IMR-90 (cell line): ENCODE measurements around the gene ZFPM1. TPM values are rescaled to one million over a fixed set of nuclear protein-coding genes. Genes with fewer than 3 reads are reported as not detected.

ENCODE experiments used
- ATAC-seq: fragments of 200-7000 bp; cut with Tn5 transposase; 2 replicates; pipeline ENCODE4 v1.9.1; 2020; ENCODE audit warnings: low read depth, mild to moderate bottlenecking, moderate library complexity
- BruUV-seq: library from RNA; stranded (reverse); fragments of 400-500 nt; replicated peaks from 2 replicates; lab custom pipeline; 2021; lab: Mats Ljungman, UMichigan
- CTCF ChIA-PET: fragments of 300-600 bp; formaldehyde crosslinking; extraction: SDS; loops from one replicate; lab custom pipeline; 2021; ENCODE audit warnings: antibody characterized with exemption; lab: Yijun Ruan, JAX
- POLR2A ChIA-PET: fragments of 300-600 bp; sonication (Branson Sonifier 250); formaldehyde crosslinking; loops from one replicate; lab custom pipeline; 2022; ENCODE audit warnings: antibody characterized with exemption; ENCODE audit not compliant: unreplicated experiment; lab: Charles Lee
- DNase-seq: peaks from one replicate; pipeline ENCODE4 v3.0.0; 2013
- H2AFZ ChIP-seq: replicated peaks from 2 replicates; pipeline ENCODE3; 2013; ENCODE audit warnings: low read length, mild to moderate bottlenecking; ENCODE audit not compliant: poor library complexity
- H2AK5ac ChIP-seq: 2 replicates; pipeline ENCODE4 v1.6.1; 2013; ENCODE audit warnings: low read depth, low read length, inconsistent platforms
- H2AK9ac ChIP-seq: replicated peaks from 2 replicates; pipeline ENCODE3; 2013; ENCODE audit warnings: mild to moderate bottlenecking, low read depth, low read length, moderate library complexity; ENCODE audit not compliant: poor library complexity
- H2BK120ac ChIP-seq: 2 replicates; pipeline ENCODE4 v1.6.1; 2013; ENCODE audit warnings: low read depth, low read length, inconsistent platforms
- H2BK15ac ChIP-seq: 3 replicates; pipeline ENCODE4 v1.6.1; 2013; ENCODE audit warnings: low read depth, low read length, inconsistent platforms
- H2BK20ac ChIP-seq: 2 replicates; pipeline ENCODE4 v1.6.1; 2013; ENCODE audit warnings: low read depth, mild to moderate bottlenecking, inconsistent platforms, low read length, moderate library complexity
- H2BK5ac ChIP-seq: 2 replicates; pipeline ENCODE4 v1.6.1; 2013; ENCODE audit warnings: mild to moderate bottlenecking, low read depth, low read length, inconsistent platforms; ENCODE audit not compliant: poor library complexity, severe bottlenecking
- H3K14ac ChIP-seq: replicated peaks from 2 replicates; pipeline ENCODE4 v1.6.1; 2013; ENCODE audit warnings: low read depth, low read length, inconsistent platforms
- H3K18ac ChIP-seq: 2 replicates; pipeline ENCODE4 v1.6.1; 2013; ENCODE audit warnings: low read depth, low read length, control low read depth
- H3K23ac ChIP-seq: 2 replicates; pipeline ENCODE4 v1.6.1; 2013; ENCODE audit warnings: low read depth, low read length, inconsistent platforms
- H3K27ac ChIP-seq: 2 replicates; pipeline ENCODE4 v1.5.1; 2013; ENCODE audit warnings: mild to moderate bottlenecking, control low read depth, low read length; ENCODE audit not compliant: insufficient read depth
- H3K27me3 ChIP-seq: 2 replicates; pipeline ENCODE4 v1.6.1; 2013; ENCODE audit warnings: low read length; ENCODE audit not compliant: control insufficient read depth, insufficient read depth
- H3K36me3 ChIP-seq: 2 replicates; pipeline ENCODE4 v1.6.1; 2013; ENCODE audit warnings: low read length, mixed read lengths; ENCODE audit not compliant: control insufficient read depth, insufficient read depth
- H3K4ac ChIP-seq: 2 replicates; pipeline ENCODE4 v1.6.1; 2013; ENCODE audit warnings: low read depth, low read length, inconsistent platforms
- H3K4me1 ChIP-seq: 2 replicates; pipeline ENCODE4 v1.6.1; 2013; ENCODE audit warnings: low read length, mixed read lengths; ENCODE audit not compliant: control insufficient read depth, insufficient read depth
- H3K4me2 ChIP-seq: 2 replicates; pipeline ENCODE4 v1.6.1; 2013; ENCODE audit warnings: low read depth, mild to moderate bottlenecking, control low read depth, low read length, moderate library complexity
- H3K4me3 ChIP-seq: 2 replicates; pipeline ENCODE4 v1.5.1; 2013; ENCODE audit warnings: low read depth, mild to moderate bottlenecking, control low read depth, low read length, moderate library complexity; ENCODE audit not compliant: insufficient read depth
- H3K56ac ChIP-seq: 2 replicates; pipeline ENCODE4 v1.6.1; 2013; ENCODE audit warnings: low read length, inconsistent platforms; ENCODE audit not compliant: insufficient read depth; ENCODE audit errors: extremely low read depth
- H3K79me1 ChIP-seq, 2 experiments: 2 replicates each; pipeline ENCODE4 v1.6.1; 2013; ENCODE audit warnings: low read length in 2 of 2, inconsistent platforms in 1 of 2, low read depth in 1 of 2
- H3K9ac ChIP-seq: 2 replicates; pipeline ENCODE4 v1.6.1; 2013; ENCODE audit warnings: low read depth, low read length, control low read depth
- H3K9me1 ChIP-seq: 2 replicates; pipeline ENCODE4 v1.6.1; 2013; ENCODE audit warnings: low read length, inconsistent platforms; ENCODE audit not compliant: insufficient read depth
- H3K9me3 ChIP-seq: 2 replicates; pipeline ENCODE4 v1.6.1; 2013; ENCODE audit warnings: low read length; ENCODE audit not compliant: control insufficient read depth, insufficient read depth
- H4K20me1 ChIP-seq: 2 replicates; pipeline ENCODE4 v1.6.1; 2013; ENCODE audit warnings: low read length, inconsistent platforms; ENCODE audit not compliant: insufficient read depth
- H4K5ac ChIP-seq: 2 replicates; pipeline ENCODE4 v1.6.1; 2013; ENCODE audit warnings: mild to moderate bottlenecking, low read depth, low read length, control low read depth
- H4K8ac ChIP-seq, 2 experiments: 2 replicates each; pipeline ENCODE4 v1.6.1; 2013; ENCODE audit warnings: low read depth in 2 of 2, low read length in 2 of 2, control low read depth in 1 of 2, inconsistent platforms in 1 of 2
- H4K91ac ChIP-seq: 2 replicates; pipeline ENCODE4 v1.6.1; 2013; ENCODE audit warnings: low read depth, low read length, inconsistent platforms; ENCODE audit not compliant: insufficient read depth
- BHLHE40 ChIP-seq: fragments of 150-350 bp; IDR thresholded peaks from 2 replicates; pipeline ENCODE4 v1.6.1; 2016; ENCODE audit warnings: mild to moderate bottlenecking, low read depth, low read length
- CEBPB ChIP-seq: IDR thresholded peaks from 2 replicates; pipeline ENCODE4 v1.6.1; 2012; ENCODE audit warnings: low read depth, low read length, improper control_type of control experiment
- CHD1 ChIP-seq: IDR thresholded peaks from 2 replicates; pipeline ENCODE4 v1.6.1; 2012; ENCODE audit warnings: low read depth, low read length, improper control_type of control experiment
- CTCF ChIP-seq: conservative IDR thresholded peaks from 2 replicates; pipeline ENCODE4 v1.5.1; 2012; ENCODE audit warnings: mild to moderate bottlenecking, low read depth, low read length, improper control_type of control experiment
- ELK1 ChIP-seq: fragments of 150-350 bp; IDR thresholded peaks from 2 replicates; pipeline ENCODE4 v1.6.1; 2016; ENCODE audit warnings: low read depth, mild to moderate bottlenecking, low read length, moderate library complexity, borderline replicate concordance
- MAFK ChIP-seq: IDR thresholded peaks from 2 replicates; pipeline ENCODE4 v1.6.1; 2012; ENCODE audit warnings: low read depth, low read length, improper control_type of control experiment
- MAZ ChIP-seq: IDR thresholded peaks from 2 replicates; pipeline ENCODE4 v1.6.1; 2012; ENCODE audit warnings: low read depth, mild to moderate bottlenecking, low read length, improper control_type of control experiment, moderate library complexity, borderline replicate concordance
- MXI1 ChIP-seq: IDR thresholded peaks from 2 replicates; pipeline ENCODE4 v1.6.1; 2012; ENCODE audit warnings: low read depth, mild to moderate bottlenecking, low read length, moderate library complexity, borderline replicate concordance
- NFE2L2 ChIP-seq: fragments of 150-350 bp; IDR thresholded peaks from 2 replicates; pipeline ENCODE4 v1.6.1; 2016; ENCODE audit warnings: low read depth, mild to moderate bottlenecking, low read length
- POLR2A ChIP-seq: IDR thresholded peaks from 2 replicates; pipeline ENCODE4 v1.6.1; 2012; ENCODE audit warnings: mild to moderate bottlenecking, low read depth, low read length
- RAD21 ChIP-seq: IDR thresholded peaks from 2 replicates; pipeline ENCODE4 v1.6.1; 2012; ENCODE audit warnings: low read length, improper control_type of control experiment
- RCOR1 ChIP-seq: IDR thresholded peaks from 2 replicates; pipeline ENCODE4 v1.6.1; 2012; ENCODE audit warnings: mild to moderate bottlenecking, low read length, improper control_type of control experiment; ENCODE audit not compliant: insufficient replicate concordance
- RFX5 ChIP-seq: IDR thresholded peaks from 2 replicates; pipeline ENCODE4 v1.8.0; 2012; ENCODE audit warnings: low read depth, mild to moderate bottlenecking, low read length, moderate library complexity
- SMC3 ChIP-seq: fragments of 150-350 bp; IDR thresholded peaks from 2 replicates; pipeline ENCODE4 v1.6.1; 2016; ENCODE audit warnings: low read depth, mild to moderate bottlenecking, antibody characterized with exemption, low read length, moderate library complexity
- USF2 ChIP-seq: fragments of 150-350 bp; IDR thresholded peaks from 2 replicates; pipeline ENCODE4 v1.6.1; 2017; ENCODE audit warnings: mild to moderate bottlenecking, antibody characterized with exemption, low read length, low read depth
- WGBS, 2 experiments: methylation state at CpG; one replicate each; pipeline versions ENCODE4 v1.1.5 to v1.1.7; 2013; ENCODE audit warnings: missing lambda C conversion rate in 2 of 2; ENCODE audit not compliant: insufficient read length in 1 of 2; ENCODE audit errors: extremely low coverage in 2 of 2; 5-methylcytosine and 5-hydroxymethylcytosine counted together
- dilution Hi-C: fragments of 300-500 bp; cut with HindIII; formaldehyde crosslinking; loops from one replicate; pipeline ENCODE4 v1.14.3; 2018; ENCODE audit warnings: low sequenced_read_pairs; ENCODE audit not compliant: unreplicated experiment
- in situ Hi-C: fragments of 300-500 bp; cut with MboI; formaldehyde crosslinking; loops from 3 replicates; pipeline ENCODE4 v1.14.3; 2019; ENCODE audit warnings: low sequenced_read_pairs, inconsistent platforms, mixed read lengths
- intact Hi-C: fragments of 100-400 bp; cut with micrococcal nuclease; formaldehyde crosslinking; loops from 2 replicates; pipeline ENCODE4 v1.10.0; 2022
- polyA plus RNA-seq, 3 experiments: library from polyadenylated mRNA; depleted of rRNA; stranded (reverse); fragments of >200 nt; gene quantifications; 2 replicates each; pipeline ENCODE4 v1.2.3, GENCODE V29; 2012; ENCODE audit warnings: low replicate concordance in 1 of 3
- total RNA-seq: library from RNA; depleted of rRNA; stranded (reverse); fragments of >200 nt; gene quantifications from 2 replicates; pipeline ENCODE4 v1.2.3, GENCODE V29; 2012

The ZFPM1 gene
- total and polyA plus RNA-seq, 2 of the 4 experiments (the other 2 are of a cell fraction), result 0.36 to 1.1 TPM

- no peak overlapping the region for H2BK5ac ChIP-seq
- no peak overlapping the region for H2BK20ac ChIP-seq
- no TSS peak for BruUV-seq
- H2BK15ac ChIP-seq, result no peak overlapping the region
- no peak overlapping the region for H4K91ac ChIP-seq
- in situ Hi-C loops (no loop called here), intact Hi-C loops (no loop called here), dilution Hi-C loops (no loop called here)
- no peak overlapping the region for H2AK5ac ChIP-seq
- H2AFZ ChIP-seq, result peak overlapping the region; percentile 15
- no peak overlapping the region for H3K27ac ChIP-seq
- no peak overlapping the region for H3K4me3 ChIP-seq
- no peak for ATAC-seq
- H4K8ac ChIP-seq, result no peak overlapping the region
- H3K36me3 ChIP-seq, result peaks cover 58% of the 10 kb centered on the region
- peaks cover 26 to 94% of the 10 kb centered on the region in 2 experiments for H3K79me1 ChIP-seq
- no peak overlapping the region for H3K14ac ChIP-seq
- H4K5ac ChIP-seq, result no peak overlapping the region
- peaks cover 26% of the 10 kb centered on the region for H3K9me1 ChIP-seq
- no peaks in the 10 kb centered on the region for H3K9me3 ChIP-seq
- POLR2A ChIA-PET, result no interaction called here
- no peak overlapping the region for H3K4me2 ChIP-seq
- H3K27me3 ChIP-seq, result no peaks in the 10 kb centered on the region
- H2AK9ac ChIP-seq, result peak overlapping the region; percentile 31
- CTCF ChIA-PET, result no interaction called here
- H3K23ac ChIP-seq, result no peak overlapping the region
- WGBS, 2 experiments, result 96% methylated on average over 4 of the region's 12 CpGs; no CpG with 5 or more reads in 1 of the 2 experiments
- DNase-seq, result no peak
- no peak overlapping the region for H3K56ac ChIP-seq
- TF ChIP-seq CHD1, result no peak
- TF ChIP-seq POLR2A, result no peak
- TF ChIP-seq MAFK, result no peak
- TF ChIP-seq RCOR1, result no peak
- TF ChIP-seq SMC3, result no peak
- TF ChIP-seq RAD21, result no peak
- no peak for TF ChIP-seq CTCF
- no peak for TF ChIP-seq CEBPB
- no peak for TF ChIP-seq NFE2L2
- no peak for TF ChIP-seq RFX5
- no peak for TF ChIP-seq MAZ
- no peak for TF ChIP-seq MXI1
- TF ChIP-seq BHLHE40, result no peak
- TF ChIP-seq USF2, result no peak
- TF ChIP-seq ELK1, result no peak
- 0 out of 2 replicates have a peak overlapping the region, but pooled peaks have one; percentile 5 for H3K4ac ChIP-seq
- H4K20me1 ChIP-seq, result peaks cover 99% of the 10 kb centered on the region
- H2BK120ac ChIP-seq, result no peak overlapping the region
- no peaks in the 10 kb centered on the region; the same call in none of the 2 replicates for H3K4me1 ChIP-seq
- no peak overlapping the region for H3K18ac ChIP-seq
- H3K9ac ChIP-seq, result no peak overlapping the region
Observed at GRCh38 chr16:88420496-88420895, 32.6 kb upstream of the ZFPM1 start.
